ENCODE measurements around the gene CEP85.

GRCh38 chr1:26263212-26263611 lies 29.2 kb downstream of the CEP85 start:
- TF ChIP-seq CTCF (IDR thresholded peaks at IDR 0.05 in 2 of 3, conservative IDR thresholded peaks at IDR 0.05 in 1 of 3; ENCODE audit: borderline replicate concordance in 1 of 3, insufficient read depth in 1 of 3, low read depth in 2 of 3, low read length in 2 of 3), result no peak
- TF ChIP-seq EGR1 (IDR thresholded peaks at IDR 0.05; ENCODE audit: low read depth), result no peak
- TF ChIP-seq EZH2 (IDR thresholded peaks at IDR 0.05), result no peak
- no peak for TF ChIP-seq REST (IDR thresholded peaks at IDR 0.05; ENCODE audit: low read depth)
- no peak for TF ChIP-seq POLR2A (IDR thresholded peaks at IDR 0.05; ENCODE audit: borderline replicate concordance, extremely low read depth, insufficient read depth, insufficient read length)
- TF ChIP-seq CEBPB (IDR thresholded peaks at IDR 0.05; ENCODE audit: low read depth), result no peak
- no peak for TF ChIP-seq FOSL1 (IDR thresholded peaks at IDR 0.05; ENCODE audit: low read depth)
- no peak for TF ChIP-seq EZH2phosphoT487 (IDR thresholded peaks at IDR 0.05; ENCODE audit: borderline replicate concordance)
- no peak for TF ChIP-seq TCF7L2 (IDR thresholded peaks at IDR 0.05; ENCODE audit: borderline replicate concordance, extremely low read depth, insufficient read depth, insufficient read length)
